GM18861 (cell line): Measurements from ENCODE around the gene WDR36.

Experiments
- ATAC-seq: cut with Tn5 transposase; IDR thresholded peaks from one replicate; pipeline ENCODE4 v1.9.1; 2021; ENCODE audit not compliant: unreplicated experiment

The WDR36 gene

GRCh38 chr5:111092062-111092853 is at the start of gene WDR36:
Gene WDR36, plus strand, starts transcription at chr5:111092348. Its CDS starts 109 bp downstream, at chr5:111092457.
- peak; percentile 92 for ATAC-seq

GRCh38 chr5:111043712-111044506 is 48.2 kb upstream of the WDR36 start:
- ATAC-seq, result no peak

- ATAC-seq, result no peak
These were observed 34.1 kb upstream of the WDR36 start for GRCh38 chr5:111058064-111058463.

GRCh38 chr5:111060169-111060568 is 32.0 kb upstream of the WDR36 start:
- no peak for ATAC-seq

- no peak for ATAC-seq
These were observed 30.5 kb upstream of the WDR36 start for GRCh38 chr5:111061618-111062017.

- no peak for ATAC-seq
These were observed 28.3 kb upstream of the WDR36 start for GRCh38 chr5:111063709-111064322.

- ATAC-seq, result no peak
These were observed 25.7 kb upstream of the WDR36 start for GRCh38 chr5:111066261-111066938.

GRCh38 chr5:111068213-111068612 is 23.9 kb upstream of the WDR36 start:
- ATAC-seq, result no peak

GRCh38 chr5:111069839-111070238 is 22.3 kb upstream of the WDR36 start:
- ATAC-seq, result no peak

- no peak for ATAC-seq
These were observed 21.6 kb upstream of the WDR36 start for GRCh38 chr5:111070272-111071134.

- ATAC-seq, result no peak
These were observed 20.7 kb upstream of the WDR36 start, which contains the start of gene TSLP for GRCh38 chr5:111071413-111071812. Gene TSLP, plus strand, starts transcription at chr5:111071713. Its CDS starts 178 bp downstream, at chr5:111071891.

- ATAC-seq, result peak; percentile 49
These were observed 19.0 kb upstream of the WDR36 start for GRCh38 chr5:111072949-111073682.

GRCh38 chr5:111074244-111074643 is 17.9 kb upstream of the WDR36 start:
- no peak for ATAC-seq

- ATAC-seq, result no peak
These were observed 16.6 kb upstream of the WDR36 start for GRCh38 chr5:111075520-111075919.

- ATAC-seq, result no peak
These were observed 16.1 kb upstream of the WDR36 start for GRCh38 chr5:111076091-111076490.

GRCh38 chr5:111077678-111078077 is 14.5 kb upstream of the WDR36 start:
- ATAC-seq, result no peak

- no peak for ATAC-seq
These were observed 12.3 kb upstream of the WDR36 start for GRCh38 chr5:111079846-111080245.

GRCh38 chr5:111083323-111083722 is 8.8 kb upstream of the WDR36 start:
- no peak for ATAC-seq

GRCh38 chr5:111095982-111096381 is 3.8 kb downstream of the WDR36 start:
- no peak for ATAC-seq
